Limb (tissue), 2 donors: ENCODE results near the gene CUEDC1.
"Not testable (repeated sequence)": the region's sequence is repeated elsewhere in the genome, so short reads cannot be mapped to it uniquely, and the experiment has no call there.

Experiments used
- DNase-seq, 2 donors: peaks; one replicate each; pipeline ENCODE4 v3.0.0-alpha.2; 2016; ENCODE audit errors: extremely low spot score in 2 of 2

The CUEDC1 gene

GRCh38 chr17:57861790-57862693 lies 93.2 kb downstream of the CUEDC1 start:
- DNase-seq = peak in 1 of 2 donors; percentile 67

- DNase-seq = no peak
Measured at GRCh38 chr17:57861000-57861789, 94.0 kb downstream of the CUEDC1 start.

- DNase-seq = no peak
Measured at GRCh38 chr17:57860414-57860999, 94.7 kb downstream of the CUEDC1 start.

DNA sequence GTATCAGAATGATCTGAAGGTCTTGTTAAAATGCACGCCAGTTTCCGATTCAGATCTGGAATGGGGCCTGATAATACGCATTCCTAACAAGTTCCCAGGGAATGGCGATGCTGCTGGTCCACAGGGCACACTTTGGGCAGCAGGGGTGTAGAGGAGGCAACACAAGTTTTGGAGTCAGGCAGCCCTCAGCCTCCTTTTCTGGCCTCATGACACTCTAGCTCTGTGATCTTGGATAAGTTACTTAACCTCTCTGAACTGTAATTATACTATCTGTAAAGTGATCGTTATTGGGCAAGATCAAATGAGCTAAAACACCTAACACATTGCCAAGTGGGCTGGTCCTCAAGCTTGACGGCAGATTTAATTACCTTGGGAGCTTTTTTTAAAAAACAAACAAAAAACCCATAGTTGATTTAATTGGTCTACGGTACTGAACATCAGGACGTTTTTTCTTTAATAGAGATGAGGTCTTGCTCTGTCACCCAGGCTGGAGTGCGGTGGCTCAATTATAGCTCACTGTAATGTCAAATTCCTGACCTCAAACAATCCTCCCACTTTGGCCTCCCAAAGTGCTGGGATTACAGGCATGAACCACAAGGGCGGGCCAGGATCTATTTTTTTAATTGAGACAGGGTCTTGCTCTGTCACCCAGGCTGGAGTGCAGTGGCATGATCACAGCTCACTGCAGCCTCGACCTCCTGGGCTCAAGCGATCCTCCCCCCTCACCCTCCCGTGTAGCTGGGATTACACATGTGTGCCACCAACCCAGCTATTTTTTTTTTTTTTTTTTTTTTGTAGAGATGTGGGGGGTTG lies 95.4 kb downstream of the CUEDC1 start:
- DNase-seq = no peak

DNA sequence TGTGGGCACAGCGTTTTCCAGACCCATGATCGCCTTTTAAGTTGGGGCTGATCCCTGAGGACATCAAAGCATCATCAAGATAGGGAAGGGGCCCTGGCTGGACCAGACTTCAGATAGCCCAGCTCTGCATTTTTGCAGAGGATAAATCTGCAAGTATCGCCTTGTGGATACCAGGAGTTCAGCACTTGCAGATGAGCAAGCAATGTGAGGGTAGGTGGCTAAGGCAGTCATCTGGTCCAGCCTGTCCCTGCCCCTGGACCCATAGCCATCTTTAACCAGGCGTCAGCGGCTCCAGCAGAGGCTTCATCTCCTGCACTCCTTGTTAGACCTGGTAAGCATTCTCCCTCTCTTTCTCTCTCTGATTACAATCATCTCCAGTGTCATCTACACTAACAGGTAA lies 96.4 kb downstream of the CUEDC1 start:
- no peak for DNase-seq

- DNase-seq = no peak
Measured at GRCh38 chr17:57856792-57857620, 98.2 kb downstream of the CUEDC1 start.

DNA sequence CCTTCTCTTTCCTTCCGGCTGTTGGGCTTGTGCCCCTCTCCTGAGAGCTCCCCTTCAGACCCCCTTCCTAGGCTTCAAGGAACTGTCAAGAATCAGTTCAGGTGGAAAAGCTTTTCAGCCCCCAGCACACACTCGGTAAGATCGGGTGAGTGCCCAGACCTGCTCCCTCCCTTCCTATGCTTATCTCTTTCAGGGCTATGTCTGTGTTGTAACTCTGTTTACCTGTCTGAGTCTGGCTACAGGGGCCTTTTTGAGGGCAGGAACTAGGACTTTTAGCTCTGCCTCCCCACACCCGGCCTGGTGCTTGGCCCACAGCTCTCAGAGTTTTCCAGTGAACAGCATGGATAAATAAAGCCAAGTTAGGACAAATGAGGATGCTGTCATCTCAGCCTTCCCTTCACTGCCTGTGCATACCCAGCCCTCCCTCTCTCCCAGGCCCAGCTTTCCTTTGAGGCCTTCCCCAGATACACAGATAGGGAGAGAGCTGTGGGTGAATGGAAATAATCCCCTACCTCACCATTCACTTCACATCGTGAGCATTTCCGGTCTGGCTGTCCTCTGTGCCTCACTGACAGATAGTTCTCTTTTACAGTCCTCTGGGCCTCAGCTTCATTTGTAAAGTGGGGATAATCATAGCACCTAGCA lies 99.7 kb downstream of the CUEDC1 start:
- no peak for DNase-seq

- DNase-seq = no peak
Measured at GRCh38 chr17:57853695-57854094, 101.5 kb downstream of the CUEDC1 start.

DNA sequence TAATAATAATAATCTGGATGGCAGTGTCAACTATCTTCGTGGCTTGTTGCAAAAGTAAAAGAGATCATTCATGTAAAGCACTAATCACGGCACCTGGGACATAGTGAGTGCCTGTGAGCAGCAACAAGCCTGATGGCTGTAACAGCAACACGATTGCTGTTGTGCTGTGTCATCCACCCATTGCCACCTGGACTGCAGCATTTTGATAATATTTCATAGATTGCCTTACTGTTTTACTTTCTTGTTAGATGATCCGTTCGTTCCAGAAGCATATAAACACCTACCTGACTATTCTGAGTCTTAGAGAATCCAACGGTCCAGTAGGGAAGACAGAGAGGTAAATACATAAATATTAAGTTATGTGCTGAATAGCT lies 102.3 kb downstream of the CUEDC1 start:
- DNase-seq = no peak

DNA sequence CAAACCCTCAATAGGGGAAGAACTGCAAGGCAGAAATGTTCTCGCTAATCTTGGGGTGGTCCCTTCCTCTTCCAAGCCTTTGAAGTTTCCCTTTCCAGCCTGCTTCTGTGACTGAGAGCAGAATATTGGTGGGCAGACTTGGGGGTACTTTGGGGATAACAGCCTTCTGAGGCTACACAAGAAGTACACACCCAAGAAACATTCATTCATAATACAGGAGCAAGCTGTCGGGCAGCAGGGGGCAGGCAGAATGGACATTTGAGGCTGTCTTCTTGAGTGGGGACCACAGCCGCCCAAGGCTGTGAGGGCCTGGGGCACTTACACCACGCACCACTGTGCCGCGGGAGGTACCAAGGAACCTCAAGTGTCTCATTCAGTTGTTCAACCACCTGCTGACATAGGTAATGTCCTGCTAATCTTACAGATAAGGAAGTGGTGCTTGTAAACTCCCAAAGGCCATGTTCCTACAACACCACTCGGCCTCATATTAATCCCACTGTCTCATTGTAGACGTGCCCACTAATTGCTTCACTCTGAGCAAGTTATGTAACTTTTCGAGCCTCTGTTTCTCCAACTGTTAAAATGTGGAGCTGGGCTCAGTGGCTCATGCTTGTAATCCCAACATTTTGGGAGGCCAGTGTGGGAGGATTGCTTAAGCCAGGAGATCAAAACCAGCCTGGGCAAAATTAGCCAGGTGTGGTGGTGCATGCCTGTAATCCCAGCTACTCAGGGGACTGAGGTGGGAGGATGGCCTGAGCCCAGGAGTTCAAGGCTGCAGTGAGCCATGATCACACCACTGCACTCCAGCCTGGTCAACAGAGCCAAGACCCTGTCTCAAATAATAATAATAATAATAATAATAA lies 102.9 kb downstream of the CUEDC1 start:
- DNase-seq = no peak

GRCh38 chr17:57849874-57850754 lies 105.1 kb downstream of the CUEDC1 start, which contains the start of gene MRPS23:
TSS of gene MRPS23 (minus strand) at chr17:57850044. CDS start at chr17:57850010, 34 bp downstream.
- peak; percentile 97 to 98 for DNase-seq

GRCh38 chr17:57849163-57849873 lies 105.9 kb downstream of the CUEDC1 start:
- no peak for DNase-seq

- DNase-seq = not testable (repeated sequence)
Measured at GRCh38 chr17:57846056-57846945, 108.9 kb downstream of the CUEDC1 start.

DNA sequence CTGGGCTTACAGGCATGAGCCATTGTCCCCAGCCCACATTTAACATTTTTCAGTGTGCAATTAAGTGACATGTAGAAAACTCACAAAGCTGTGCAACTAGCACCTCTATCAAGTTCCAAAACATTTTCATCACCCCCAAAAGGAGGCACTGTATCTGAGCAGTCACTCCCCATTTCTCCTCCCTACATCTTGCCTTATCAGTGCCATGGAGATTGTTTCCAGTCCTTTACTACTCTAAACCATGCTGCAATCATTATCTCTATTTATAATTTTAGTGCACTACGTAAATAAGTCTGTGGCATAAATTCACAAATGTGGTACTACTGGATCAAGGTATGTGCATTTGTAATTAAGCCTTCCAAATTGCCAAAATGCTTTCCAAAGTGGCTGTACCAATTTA lies 112.9 kb downstream of the CUEDC1 start:
- DNase-seq = no peak

GRCh38 chr17:57839571-57839923 lies 115.7 kb downstream of the CUEDC1 start:
- DNase-seq = no peak

DNA sequence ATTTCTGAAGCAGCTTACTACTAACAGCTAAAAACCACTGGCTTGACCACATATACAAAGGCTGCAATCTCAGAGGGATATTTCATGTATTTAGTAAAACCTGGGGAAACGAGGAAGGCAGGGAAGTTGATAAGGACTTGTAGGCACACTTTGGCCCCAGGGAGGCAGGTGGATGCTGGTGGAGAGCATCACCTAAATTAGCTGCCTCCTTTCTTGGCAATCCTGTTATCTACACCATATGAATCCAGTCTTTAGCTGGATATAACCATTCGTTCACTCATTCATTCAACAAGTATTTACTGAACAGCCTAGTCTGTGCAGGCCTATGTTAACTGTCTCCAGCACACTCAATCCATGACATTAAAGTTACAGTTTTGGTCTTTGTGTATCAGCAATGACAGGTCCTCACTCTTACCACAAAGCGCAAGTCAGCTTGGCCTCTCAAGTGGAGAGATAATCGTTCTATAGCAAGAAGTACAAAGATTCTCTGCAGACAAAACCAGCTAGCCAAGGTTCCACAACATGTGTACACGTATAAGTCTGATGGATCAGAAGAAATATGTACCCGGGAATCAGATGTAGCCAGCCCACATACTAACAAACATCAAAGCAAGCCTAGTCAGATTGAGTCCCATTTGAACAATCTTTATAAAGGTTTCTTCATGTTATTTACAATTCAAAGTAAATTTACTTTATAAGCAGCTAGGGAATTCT lies 116.2 kb downstream of the CUEDC1 start:
- no peak for DNase-seq
